ENCODE results near the gene RPL22.

Gene RPL22

GRCh38 chr1:6241107-6241886 is 41.9 kb upstream of the RPL22 start:
- Histone ChIP-seq H3K4me1 (ENCODE audit: control insufficient read depth, insufficient read depth, low read length) (no peaks in the 10 kb centered on the region), H3K9ac (ENCODE audit: low read length) (no peak overlapping the region), H3K27me3 (ENCODE audit: control insufficient read depth, insufficient read depth, low read length) (peaks cover 41% of the 10 kb centered on the region), H3K4me3 (ENCODE audit: low read length) (no peak overlapping the region), H3K36me3 (ENCODE audit: control insufficient read depth, insufficient read depth, low read length) (no peaks in the 10 kb centered on the region), H3K27ac (ENCODE audit: low read depth, low read length) (no peak overlapping the region)

- no peak overlapping the region for H3K4me3 ChIP-seq (ENCODE audit: low read length)
These were observed 40.8 kb upstream of the RPL22 start for GRCh38 chr1:6239950-6240768.

GRCh38 chr1:6239213-6239752 is 39.9 kb upstream of the RPL22 start:
- Histone ChIP-seq H3K4me1 (ENCODE audit: control insufficient read depth, insufficient read depth, low read length) (peaks cover 10% of the 10 kb centered on the region), H3K27me3 (ENCODE audit: control insufficient read depth, insufficient read depth, low read length) (peaks cover 28% of the 10 kb centered on the region), H3K9ac (ENCODE audit: low read length) (no peak overlapping the region)

More at GRCh38 chr1:6239950-6240768, 40.8 kb upstream of the RPL22 start:
- H3K36me3 ChIP-seq (ENCODE audit: control insufficient read depth, insufficient read depth, low read length): no peaks in the 10 kb centered on the region
- no peak overlapping the region for H3K27ac ChIP-seq (ENCODE audit: low read depth, low read length)
- H3K9ac ChIP-seq (ENCODE audit: low read length): no peak overlapping the region
- H3K27me3 ChIP-seq (ENCODE audit: control insufficient read depth, insufficient read depth, low read length): peaks cover 33% of the 10 kb centered on the region
- H3K4me1 ChIP-seq (ENCODE audit: control insufficient read depth, insufficient read depth, low read length): peaks cover 1% of the 10 kb centered on the region

GRCh38 chr1:6237093-6237492 is 37.7 kb upstream of the RPL22 start:
- Histone ChIP-seq H3K36me3 (ENCODE audit: control insufficient read depth, insufficient read depth, low read length) (no peaks in the 10 kb centered on the region), H3K4me1 (ENCODE audit: control insufficient read depth, insufficient read depth, low read length) (peaks cover 10% of the 10 kb centered on the region), H3K9ac (ENCODE audit: low read length) (no peak overlapping the region), H3K27me3 (ENCODE audit: control insufficient read depth, insufficient read depth, low read length) (peaks cover 14% of the 10 kb centered on the region), H3K27ac (ENCODE audit: low read depth, low read length) (no peak overlapping the region), H3K4me3 (ENCODE audit: low read length) (no peak overlapping the region)

More at GRCh38 chr1:6239213-6239752, 39.9 kb upstream of the RPL22 start:
- H3K4me3 ChIP-seq (ENCODE audit: low read length): no peak overlapping the region
- no peak overlapping the region for H3K27ac ChIP-seq (ENCODE audit: low read depth, low read length)
- no peaks in the 10 kb centered on the region for H3K36me3 ChIP-seq (ENCODE audit: control insufficient read depth, insufficient read depth, low read length)

- H3K9ac ChIP-seq (ENCODE audit: low read length): no peak overlapping the region
- peaks cover 4% of the 10 kb centered on the region for H3K27me3 ChIP-seq (ENCODE audit: control insufficient read depth, insufficient read depth, low read length)
- H3K4me1 ChIP-seq (ENCODE audit: control insufficient read depth, insufficient read depth, low read length): peaks cover 10% of the 10 kb centered on the region
- peaks cover 8% of the 10 kb centered on the region for H3K36me3 ChIP-seq (ENCODE audit: control insufficient read depth, insufficient read depth, low read length)
- peak overlapping the region; percentile 84 for H3K4me3 ChIP-seq (ENCODE audit: low read length)
- H3K27ac ChIP-seq (ENCODE audit: low read depth, low read length): no peak overlapping the region
These were observed 35.9 kb upstream of the RPL22 start for GRCh38 chr1:6235296-6235677.

- Histone ChIP-seq H3K36me3 (ENCODE audit: control insufficient read depth, insufficient read depth, low read length) (peaks cover 10% of the 10 kb centered on the region), H3K4me3 (ENCODE audit: low read length) (peak overlapping the region; percentile 84), H3K27ac (ENCODE audit: low read depth, low read length) (no peak overlapping the region), H3K27me3 (ENCODE audit: control insufficient read depth, insufficient read depth, low read length) (peaks cover 4% of the 10 kb centered on the region), H3K4me1 (ENCODE audit: control insufficient read depth, insufficient read depth, low read length) (peaks cover 10% of the 10 kb centered on the region), H3K9ac (ENCODE audit: low read length) (no peak overlapping the region)
These were observed 35.3 kb upstream of the RPL22 start for GRCh38 chr1:6234502-6235295.

GRCh38 chr1:6233376-6233775 is 34.0 kb upstream of the RPL22 start:
- Histone ChIP-seq H3K27ac (ENCODE audit: low read depth, low read length) (no peak overlapping the region), H3K9ac (ENCODE audit: low read length) (no peak overlapping the region), H3K4me1 (ENCODE audit: control insufficient read depth, insufficient read depth, low read length) (peaks cover 10% of the 10 kb centered on the region), H3K27me3 (ENCODE audit: control insufficient read depth, insufficient read depth, low read length) (no peaks in the 10 kb centered on the region), H3K4me3 (ENCODE audit: low read length) (no peak overlapping the region), H3K36me3 (ENCODE audit: control insufficient read depth, insufficient read depth, low read length) (peaks cover 10% of the 10 kb centered on the region)

- Histone ChIP-seq H3K4me1 (ENCODE audit: control insufficient read depth, insufficient read depth, low read length) (no peaks in the 10 kb centered on the region), H3K36me3 (ENCODE audit: control insufficient read depth, insufficient read depth, low read length) (peaks cover 8% of the 10 kb centered on the region), H3K4me3 (ENCODE audit: low read length) (no peak overlapping the region), H3K27me3 (ENCODE audit: control insufficient read depth, insufficient read depth, low read length) (no peaks in the 10 kb centered on the region), H3K9ac (ENCODE audit: low read length) (no peak overlapping the region), H3K27ac (ENCODE audit: low read depth, low read length) (no peak overlapping the region)
These were observed 26.3 kb upstream of the RPL22 start for GRCh38 chr1:6225651-6226050.

GRCh38 chr1:6224718-6225117 is 25.3 kb upstream of the RPL22 start:
- no peak overlapping the region for H3K27ac ChIP-seq (ENCODE audit: low read depth, low read length)
- no peaks in the 10 kb centered on the region for H3K4me1 ChIP-seq (ENCODE audit: control insufficient read depth, insufficient read depth, low read length)
- H3K4me3 ChIP-seq (ENCODE audit: low read length): no peak overlapping the region
- H3K9ac ChIP-seq (ENCODE audit: low read length): no peak overlapping the region
- peaks cover 6% of the 10 kb centered on the region for H3K36me3 ChIP-seq (ENCODE audit: control insufficient read depth, insufficient read depth, low read length)
- H3K27me3 ChIP-seq (ENCODE audit: control insufficient read depth, insufficient read depth, low read length): no peaks in the 10 kb centered on the region

- Histone ChIP-seq H3K36me3 (ENCODE audit: control insufficient read depth, insufficient read depth, low read length) (peaks cover 6% of the 10 kb centered on the region), H3K27me3 (ENCODE audit: control insufficient read depth, insufficient read depth, low read length) (no peaks in the 10 kb centered on the region), H3K4me1 (ENCODE audit: control insufficient read depth, insufficient read depth, low read length) (no peaks in the 10 kb centered on the region), H3K27ac (ENCODE audit: low read depth, low read length) (no peak overlapping the region), H3K4me3 (ENCODE audit: low read length) (no peak overlapping the region), H3K9ac (ENCODE audit: low read length) (no peak overlapping the region)
These were observed 24.2 kb upstream of the RPL22 start for GRCh38 chr1:6223617-6224016.

- Histone ChIP-seq H3K27ac (ENCODE audit: low read depth, low read length) (no peak overlapping the region), H3K9ac (ENCODE audit: low read length) (no peak overlapping the region), H3K4me3 (ENCODE audit: low read length) (no peak overlapping the region), H3K4me1 (ENCODE audit: control insufficient read depth, insufficient read depth, low read length) (no peaks in the 10 kb centered on the region), H3K36me3 (ENCODE audit: control insufficient read depth, insufficient read depth, low read length) (peaks cover 6% of the 10 kb centered on the region), H3K27me3 (ENCODE audit: control insufficient read depth, insufficient read depth, low read length) (no peaks in the 10 kb centered on the region)
These were observed 23.2 kb upstream of the RPL22 start for GRCh38 chr1:6222636-6223035.

- H3K27me3 ChIP-seq (ENCODE audit: control insufficient read depth, insufficient read depth, low read length): no peaks in the 10 kb centered on the region
- no peak overlapping the region for H3K9ac ChIP-seq (ENCODE audit: low read length)
- H3K27ac ChIP-seq (ENCODE audit: low read depth, low read length): no peak overlapping the region
- no peak overlapping the region for H3K4me3 ChIP-seq (ENCODE audit: low read length)
- H3K4me1 ChIP-seq (ENCODE audit: control insufficient read depth, insufficient read depth, low read length): no peaks in the 10 kb centered on the region
- H3K36me3 ChIP-seq (ENCODE audit: control insufficient read depth, insufficient read depth, low read length): peaks cover 6% of the 10 kb centered on the region
These were observed 21.9 kb upstream of the RPL22 start for GRCh38 chr1:6221210-6221784.
